Measurements from ENCODE around the gene ANHX. TPM values are rescaled to one million over a fixed set of nuclear protein-coding genes. Genes with fewer than 3 reads are reported as not detected.

ANHX gene
- total RNA-seq, 2 experiments from 2014 or later = not detected

DNA sequence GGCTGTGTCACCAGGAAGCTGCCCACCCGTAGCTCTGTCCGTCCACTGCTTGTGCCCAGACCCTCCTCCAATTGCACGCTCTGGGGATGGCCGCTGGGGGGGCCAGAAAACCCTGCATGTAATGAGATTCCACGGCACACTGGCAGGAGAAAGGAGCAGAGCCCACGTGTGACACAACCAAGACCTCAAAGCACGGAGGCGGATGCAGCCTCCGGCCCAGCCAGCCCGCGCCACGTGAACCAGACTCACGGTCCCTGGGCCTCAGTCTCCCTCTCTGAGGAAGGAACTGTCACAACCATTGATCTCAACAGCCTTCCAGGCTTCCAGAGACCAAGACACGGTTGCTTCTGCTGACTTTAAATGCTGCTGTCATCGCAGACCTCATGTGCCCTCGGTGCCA is 14.4 kb downstream of the ANHX start:
- no peaks in the 10 kb centered on the region for H3K36me3 Mint-ChIP-seq (ENCODE audit: low read depth)
- intact Hi-C loops (cut with micrococcal nuclease) = no loop called here
- POLR2A ChIA-PET = no interaction called here
- DNase-seq = no peak
- no peaks in the 10 kb centered on the region for H3K4me1 Mint-ChIP-seq (ENCODE audit: low read depth)
- CTCF ChIA-PET = no interaction called here
- H3K4me3 Mint-ChIP-seq = no peak overlapping the region
- no peak overlapping the region for H3K27ac Mint-ChIP-seq
- peaks cover 43% of the 10 kb centered on the region for H3K9me3 Mint-ChIP-seq
- TF ChIP-seq, protein P1, sequence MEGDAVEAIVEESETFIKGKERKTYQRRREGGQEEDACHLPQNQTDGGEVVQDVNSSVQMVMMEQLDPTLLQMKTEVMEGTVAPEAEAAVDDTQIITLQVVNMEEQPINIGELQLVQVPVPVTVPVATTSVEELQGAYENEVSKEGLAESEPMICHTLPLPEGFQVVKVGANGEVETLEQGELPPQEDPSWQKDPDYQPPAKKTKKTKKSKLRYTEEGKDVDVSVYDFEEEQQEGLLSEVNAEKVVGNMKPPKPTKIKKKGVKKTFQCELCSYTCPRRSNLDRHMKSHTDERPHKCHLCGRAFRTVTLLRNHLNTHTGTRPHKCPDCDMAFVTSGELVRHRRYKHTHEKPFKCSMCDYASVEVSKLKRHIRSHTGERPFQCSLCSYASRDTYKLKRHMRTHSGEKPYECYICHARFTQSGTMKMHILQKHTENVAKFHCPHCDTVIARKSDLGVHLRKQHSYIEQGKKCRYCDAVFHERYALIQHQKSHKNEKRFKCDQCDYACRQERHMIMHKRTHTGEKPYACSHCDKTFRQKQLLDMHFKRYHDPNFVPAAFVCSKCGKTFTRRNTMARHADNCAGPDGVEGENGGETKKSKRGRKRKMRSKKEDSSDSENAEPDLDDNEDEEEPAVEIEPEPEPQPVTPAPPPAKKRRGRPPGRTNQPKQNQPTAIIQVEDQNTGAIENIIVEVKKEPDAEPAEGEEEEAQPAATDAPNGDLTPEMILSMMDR (IDR thresholded peaks at IDR 0.05) = no peak
- no peak for ATAC-seq
- no peaks in the 10 kb centered on the region for H3K27me3 Mint-ChIP-seq

DNA sequence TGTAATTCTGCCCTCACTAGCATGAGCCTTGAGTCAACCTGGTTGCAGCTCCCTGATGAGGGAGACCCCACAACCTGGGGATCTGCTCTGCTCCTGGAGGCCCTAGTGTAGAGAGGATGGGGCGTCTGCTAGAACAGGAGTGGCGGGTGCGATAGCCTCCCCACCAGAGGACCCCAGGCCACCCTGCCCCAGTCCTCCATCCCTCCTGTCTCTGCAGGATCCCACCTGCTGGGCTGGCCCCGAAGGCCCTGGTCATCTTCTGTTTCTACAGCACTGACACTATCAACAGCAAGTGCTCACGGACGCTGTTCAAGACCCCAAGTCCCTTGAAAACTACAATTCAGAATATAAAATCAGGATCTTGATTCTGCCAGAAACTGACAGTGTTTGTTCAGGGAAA is 15.2 kb downstream of the ANHX start:
- peaks cover 44% of the 10 kb centered on the region for H3K9me3 Mint-ChIP-seq
- POLR2A ChIA-PET = no interaction called here
- no peak overlapping the region for H3K27ac Mint-ChIP-seq

DNA sequence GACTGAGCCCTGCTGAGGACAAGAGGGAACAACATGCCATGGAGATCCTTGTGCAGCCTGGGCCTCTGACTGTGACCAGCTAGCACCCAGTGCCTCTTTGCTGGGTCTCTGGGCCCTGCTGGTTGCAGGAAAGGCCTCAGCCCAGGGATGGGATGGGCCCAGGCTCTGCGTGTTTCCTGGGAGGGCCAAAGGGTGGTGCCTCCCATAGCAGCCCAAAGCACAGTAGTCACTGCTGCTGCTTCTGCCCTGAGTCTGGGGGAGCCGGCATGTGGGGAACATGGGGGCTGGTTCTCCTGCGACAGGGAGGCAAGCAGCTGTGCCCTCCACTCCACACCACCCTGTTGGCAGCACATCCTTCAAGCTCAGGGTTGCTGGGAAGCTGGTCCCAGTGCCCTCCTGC is 18.5 kb downstream of the ANHX start:
- Mint-ChIP-seq H3K27ac (no peak overlapping the region), H3K4me1 (ENCODE audit: low read depth) (no peaks in the 10 kb centered on the region), H3K4me3 (no peak overlapping the region), H3K9me3 (peaks cover 54% of the 10 kb centered on the region), H3K36me3 (ENCODE audit: low read depth) (peaks cover 3% of the 10 kb centered on the region), H3K27me3 (no peaks in the 10 kb centered on the region)
- ChIA-PET CTCF (no interaction called here), POLR2A (no interaction called here)
- no peak for ATAC-seq
- intact Hi-C loops (cut with micrococcal nuclease) = no loop called here
- TF ChIP-seq, protein P1 (IDR thresholded peaks at IDR 0.05) = no peak
- no peak for DNase-seq

More for the DNA sequence above, 15.2 kb downstream of the ANHX start:
- Mint-ChIP-seq H3K27me3 (no peaks in the 10 kb centered on the region), H3K4me3 (no peak overlapping the region), H3K36me3 (ENCODE audit: low read depth) (no peaks in the 10 kb centered on the region), H3K4me1 (ENCODE audit: low read depth) (no peaks in the 10 kb centered on the region)
- ATAC-seq (no peak), DNase-seq (no peak)
- intact Hi-C loops (cut with micrococcal nuclease) = no loop called here
- TF ChIP-seq, protein P1 (IDR thresholded peaks at IDR 0.05) = no peak
- CTCF ChIA-PET = no interaction called here

DNA sequence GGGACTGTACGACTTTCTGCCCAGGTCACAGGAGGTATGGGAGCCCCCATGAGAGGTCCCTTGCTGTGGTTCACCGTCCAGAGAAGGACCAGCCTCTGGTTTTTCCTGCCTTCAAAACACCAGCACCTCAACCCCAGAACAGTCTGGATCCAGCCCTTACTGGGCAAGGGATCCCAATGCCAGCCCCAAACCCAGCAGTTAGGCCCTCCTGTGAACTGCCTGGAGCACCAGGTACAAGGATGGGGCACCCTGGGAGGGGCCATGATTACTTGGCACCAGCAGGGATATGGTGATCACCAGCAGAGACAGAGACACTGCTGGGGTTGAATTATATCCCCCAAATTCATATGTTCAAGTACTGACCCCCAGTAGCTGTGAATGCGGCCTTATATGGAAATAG is 20.0 kb downstream of the ANHX start:
- ChIA-PET CTCF (no interaction called here), POLR2A (no interaction called here)
- H3K9me3 Mint-ChIP-seq = peaks cover 60% of the 10 kb centered on the region
- H3K4me3 Mint-ChIP-seq = no peak overlapping the region
- TF ChIP-seq, protein P1 (IDR thresholded peaks at IDR 0.05) = no peak
- H3K36me3 Mint-ChIP-seq (ENCODE audit: low read depth) = peaks cover 6% of the 10 kb centered on the region
- no peaks in the 10 kb centered on the region for H3K4me1 Mint-ChIP-seq (ENCODE audit: low read depth)
- ATAC-seq = no peak
- H3K27ac Mint-ChIP-seq = no peak overlapping the region
- no peak for DNase-seq
- intact Hi-C loops (cut with micrococcal nuclease) = no loop called here
- H3K27me3 Mint-ChIP-seq = no peaks in the 10 kb centered on the region

DNA sequence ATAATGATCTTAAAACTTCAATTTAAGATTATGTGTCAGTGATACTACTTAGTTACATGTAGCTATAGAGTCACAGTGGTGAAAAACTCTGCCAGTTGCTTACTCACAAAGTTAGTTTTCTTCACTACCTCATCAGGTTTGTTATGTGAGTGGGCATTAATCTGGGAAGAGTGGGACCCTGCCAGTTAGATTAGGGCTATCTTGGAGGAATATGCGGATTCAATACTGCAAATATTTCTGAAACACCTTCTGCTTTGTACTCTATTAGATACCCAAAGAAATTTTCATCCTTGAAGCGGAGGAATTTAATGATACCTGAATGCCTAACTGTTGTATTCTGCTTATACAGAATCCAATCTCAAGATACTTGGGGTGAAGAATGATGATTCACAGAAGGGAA is 29.3 kb downstream of the ANHX start:
- POLR2A ChIA-PET = no interaction called here
- DNase-seq (no peak), ATAC-seq (no peak)
- intact Hi-C loops (cut with micrococcal nuclease) = no loop called here
- CTCF ChIA-PET = interaction anchor here (1.1 kb wide), 1 partner anchor 25 kb away, joined by 3 read pairs; the partner anchor contains the start of gene ZNF268
- Mint-ChIP-seq H3K4me1 (ENCODE audit: low read depth) (no peaks in the 10 kb centered on the region), H3K4me3 (no peak overlapping the region), H3K9me3 (peaks cover 66% of the 10 kb centered on the region), H3K27ac (no peak overlapping the region), H3K27me3 (no peaks in the 10 kb centered on the region), H3K36me3 (ENCODE audit: low read depth) (peaks cover 46% of the 10 kb centered on the region)
- TF ChIP-seq, protein P1 (IDR thresholded peaks at IDR 0.05) = no peak
